Measurements from ENCODE around the gene ELMO1.

- TF ChIP-seq EP300 (IDR thresholded peaks at IDR 0.05): no peak
- TF ChIP-seq CTCF (IDR thresholded peaks at IDR 0.05): no peak
Measured at GRCh38 chr7:36820527-36821170, 628.0 kb downstream of the ELMO1 start.

Measured in ovary (tissue), 3 donors.